Endothelial cell of umbilical vein (primary cell): ENCODE data around the gene CIRBP.
A peak's percentile ranks its signal among the peaks of the same experiment; 100 is the strongest.

Source experiments
- CTCF ChIP-seq, 2 donors: IDR thresholded peaks; 1 replicate in 1 of 2; 2 replicates in 1 of 2; pipeline ENCODE4 v1.5.1; 2011; ENCODE audit warnings: low read length in 2 of 2, mild to moderate bottlenecking in 2 of 2, moderate library complexity in 2 of 2, control low read depth in 1 of 2, inconsistent platforms in 1 of 2, low read depth in 1 of 2; ENCODE audit not compliant: insufficient read depth in 1 of 2; ENCODE audit errors: extremely low read depth in 1 of 2
- EZH2 ChIP-seq: IDR thresholded peaks from 2 replicates; pipeline ENCODE4 v1.6.1; 2012; ENCODE audit warnings: borderline replicate concordance, low read depth, mild to moderate bottlenecking, moderate library complexity, low read length, inconsistent platforms; ENCODE audit not compliant: severe bottlenecking
- FOS ChIP-seq: IDR thresholded peaks from 2 replicates; pipeline ENCODE4 v1.6.1; 2011; ENCODE audit warnings: mild to moderate bottlenecking, low read length, moderate library complexity, borderline replicate concordance; ENCODE audit not compliant: insufficient read depth
- GATA2 ChIP-seq: IDR thresholded peaks from 2 replicates; pipeline ENCODE4 v1.7.0; 2011; ENCODE audit warnings: low read depth, mild to moderate bottlenecking, moderate library complexity, mixed read lengths, low read length; ENCODE audit not compliant: insufficient read length, insufficient read depth
- MYC ChIP-seq: IDR thresholded peaks from one replicate; pipeline ENCODE4 v1.6.1; 2011; ENCODE audit warnings: mild to moderate bottlenecking, low read depth, low read length
- POLR2A ChIP-seq: IDR thresholded peaks from 2 replicates; pipeline ENCODE4 v1.6.1; 2012; ENCODE audit warnings: low read depth, mild to moderate bottlenecking, control low read depth, low read length
- POLR2AphosphoS5 ChIP-seq: IDR thresholded peaks from 2 replicates; pipeline ENCODE4 v1.6.1; 2012; ENCODE audit warnings: low read depth, mild to moderate bottlenecking, control low read depth, low read length, moderate library complexity; ENCODE audit not compliant: insufficient read depth
- TF ChIP-seq, protein P1 (sequence below): IDR thresholded peaks from 2 replicates; pipeline ENCODE4 v1.6.1; 2011; ENCODE audit not compliant: insufficient read depth, insufficient read length

DNA sequence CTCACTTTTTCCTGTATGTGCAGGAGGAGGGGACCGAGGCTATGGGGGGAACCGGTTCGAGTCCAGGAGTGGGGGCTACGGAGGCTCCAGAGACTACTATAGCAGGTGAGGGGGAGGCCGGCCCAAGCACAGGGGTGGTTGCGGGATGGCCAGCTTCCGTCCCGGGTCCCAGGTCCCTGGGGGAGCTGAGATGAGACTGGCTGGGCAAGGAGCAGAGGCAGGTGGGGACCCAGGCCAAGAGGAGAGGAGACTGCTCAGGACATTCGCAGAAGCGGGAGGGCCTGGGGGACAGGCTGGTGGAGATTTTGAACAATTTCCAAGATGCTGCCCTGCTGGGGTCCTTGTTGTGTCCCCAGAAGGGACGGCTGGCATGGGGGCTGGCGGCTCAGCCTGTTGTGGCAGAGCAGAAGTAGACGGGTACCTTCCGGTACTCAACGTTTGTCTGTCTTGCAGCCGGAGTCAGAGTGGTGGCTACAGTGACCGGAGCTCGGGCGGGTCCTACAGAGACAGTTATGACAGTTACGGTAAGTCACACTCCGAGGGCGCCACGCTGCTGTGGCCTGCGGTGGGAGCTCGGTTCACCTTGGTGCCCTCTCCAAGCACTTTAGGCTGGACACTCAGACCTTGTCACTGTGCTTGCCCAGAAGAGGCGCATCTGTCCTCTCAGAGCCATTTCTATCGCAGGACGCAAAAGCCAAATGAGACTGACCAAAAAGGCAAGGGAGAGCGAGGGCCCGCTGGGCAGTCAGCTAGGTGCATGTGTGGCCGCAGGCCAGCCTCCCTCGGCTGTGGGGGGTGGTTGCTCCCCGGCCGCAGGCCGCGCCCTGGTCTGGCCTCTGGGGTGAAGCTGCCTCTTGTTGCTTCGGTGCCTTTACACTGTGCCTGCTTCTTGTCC, 2.6 kb downstream of the CIRBP start:
- no peak for TF ChIP-seq GATA2
- no peak for TF ChIP-seq CTCF (IDR thresholded peaks at IDR 0.05; ENCODE audit: extremely low read depth in 1 of 2, insufficient read depth in 1 of 2, low read depth in 1 of 2, low read length in 2 of 2)
- TF ChIP-seq FOS: no peak
- TF ChIP-seq POLR2A: peak; percentile 31
- TF ChIP-seq, protein P1, sequence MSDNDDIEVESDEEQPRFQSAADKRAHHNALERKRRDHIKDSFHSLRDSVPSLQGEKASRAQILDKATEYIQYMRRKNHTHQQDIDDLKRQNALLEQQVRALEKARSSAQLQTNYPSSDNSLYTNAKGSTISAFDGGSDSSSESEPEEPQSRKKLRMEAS: no peak
- TF ChIP-seq EZH2: no peak
- TF ChIP-seq MYC: no peak
- TF ChIP-seq POLR2AphosphoS5: no peak
